Body of pancreas (tissue), 4 donors: ENCODE data around the gene CDC5L. TPM values are rescaled to one million over a fixed set of nuclear protein-coding genes. Genes with fewer than 3 reads are reported as not detected.

Source experiments
- ATAC-seq: fragments of 150-250 bp; one replicate; pipeline ENCODE4 v1.9.1; 2016
- DNase-seq, 4 donors: peaks; one replicate each; pipeline ENCODE4 v3.0.0-alpha.2; 2019
- H3K27ac ChIP-seq, 4 donors: fragments of 200-600 bp; sonication (generic); 1 replicate in 3 of 4; 2 replicates in 1 of 4; pipeline versions ENCODE4 v1.5.1 to v1.6.1; 2016 to 2019; ENCODE audit warnings: mild to moderate bottlenecking in 1 of 4, mixed read lengths in 1 of 4, moderate library complexity in 1 of 4
- H3K27me3 ChIP-seq, 2 donors: fragments of 200-600 bp; sonication (generic); one replicate each; pipeline ENCODE4 v1.6.0; 2016; ENCODE audit warnings: mild to moderate bottlenecking in 1 of 2
- H3K36me3 ChIP-seq, 2 donors: fragments of 200-600 bp; sonication (generic); replicated peaks in 1 of 2; 2 replicates each; pipeline ENCODE4 v1.5.1; 2016; ENCODE audit warnings: low read depth in 2 of 2; ENCODE audit not compliant: insufficient read depth in 1 of 2
- H3K4me1 ChIP-seq: fragments of 200-600 bp; sonication (generic); one replicate; pipeline ENCODE4 v1.6.0; 2016
- H3K4me3 ChIP-seq, 2 donors: fragments of 200-600 bp; sonication (generic); 1 replicate in 1 of 2; 2 replicates in 1 of 2; pipeline ENCODE4 v1.5.1; 2016 to 2019
- H3K9me3 ChIP-seq, 3 donors: fragments of 200-600 bp; sonication (generic); 1 replicate in 2 of 3; 2 replicates in 1 of 3; pipeline ENCODE4 v1.5.1; 2016
- CTCF ChIP-seq, 7 experiments: fragments of 450-650 bp in 4 of 7; fragments of 200-600 bp in 3 of 7; sonication (generic) in 3 of 7; IDR thresholded peaks; one replicate each; pipeline ENCODE4 v1.5.1; 2016 to 2019; ENCODE audit warnings: antibody characterized with exemption in 7 of 7
- POLR2A ChIP-seq, 3 donors: fragments of 450-650 bp; IDR thresholded peaks; one replicate each; pipeline ENCODE4 v1.6.1; 2016; ENCODE audit warnings: antibody characterized with exemption in 3 of 3, mild to moderate bottlenecking in 2 of 3
- WGBS, 2 donors: methylation state at CpG; one replicate each; pipeline ENCODE4 v1.1.5; 2017; 5-methylcytosine and 5-hydroxymethylcytosine counted together
- intact Hi-C: fragments of 100-400 bp; cut with DNase I; formaldehyde crosslinking; loops from one replicate; pipeline ENCODE4 v1.15.1; 2023
- total RNA-seq, 2 donors: library from RNA; depleted of rRNA; stranded (reverse); fragments of >200 nt; gene quantifications; one replicate each; pipeline ENCODE4 v1.1.0, GENCODE V29; 2016

Gene CDC5L
- total RNA-seq, 2 donors from 2014 or later, result 10.2 to 11.2 TPM

- Histone ChIP-seq H3K27ac (no peak overlapping the region), H3K9me3 (no peaks in the 10 kb centered on the region), H3K4me1 (peaks cover 4% of the 10 kb centered on the region), H3K36me3 (peaks cover 18 to 43% of the 10 kb centered on the region in 2 donors), H3K4me3 (no peak overlapping the region), H3K27me3 (no peaks in the 10 kb centered on the region)
- TF ChIP-seq POLR2A (IDR thresholded peaks at IDR 0.05) (no peak), CTCF (IDR thresholded peaks at IDR 0.05) (no peak)
- intact Hi-C loops, result no loop called here
- WGBS, 2 donors, result 79 to 82% methylated on average over 7 of the region's 7 CpGs
- DNase-seq (no peak), ATAC-seq (no peak)
Measured at GRCh38 chr6:44409207-44409794, 21.8 kb downstream of the CDC5L start.

GRCh38 chr6:44410363-44410762 is 22.9 kb downstream of the CDC5L start:
- Histone ChIP-seq H3K4me1 (peaks cover 5% of the 10 kb centered on the region), H3K27me3 (no peaks in the 10 kb centered on the region), H3K27ac (no peak overlapping the region), H3K4me3 (no peak overlapping the region), H3K36me3 (peaks cover 18 to 35% of the 10 kb centered on the region in 2 donors), H3K9me3 (no peaks in the 10 kb centered on the region)
- WGBS, 2 donors, result 88 to 90% methylated on average over 1 of the region's 1 CpG
- DNase-seq (no peak), ATAC-seq (no peak)
- intact Hi-C loops, result no loop called here
- no peak for TF ChIP-seq POLR2A (IDR thresholded peaks at IDR 0.05)
- no peak for TF ChIP-seq CTCF (IDR thresholded peaks at IDR 0.05)

GRCh38 chr6:44411141-44411540 is 23.6 kb downstream of the CDC5L start:
- intact Hi-C loops, result no loop called here

GRCh38 chr6:44415449-44415848 is 27.9 kb downstream of the CDC5L start:
- ATAC-seq, result peak; percentile 27
- Histone ChIP-seq H3K27ac (peak overlapping the region in 1 of 4 donors; percentile 55), H3K4me1 (peaks cover 17% of the 10 kb centered on the region), H3K9me3 (no peaks in the 10 kb centered on the region), H3K4me3 (no peak overlapping the region), H3K36me3 (peaks cover 3 to 12% of the 10 kb centered on the region in 2 donors), H3K27me3 (no peaks in the 10 kb centered on the region)
- WGBS, 2 donors, result 81 to 84% methylated on average over 2 of the region's 2 CpGs
- peak in 1 of 4 donors; percentile 20 for DNase-seq
- TF ChIP-seq POLR2A (IDR thresholded peaks at IDR 0.05) (no peak), CTCF (IDR thresholded peaks at IDR 0.05) (no peak)
- intact Hi-C loops, result no loop called here

More at GRCh38 chr6:44411141-44411540, 23.6 kb downstream of the CDC5L start:
- ATAC-seq (no peak), DNase-seq (no peak)
- no peak overlapping the region for H3K4me3 ChIP-seq
- no peaks in the 10 kb centered on the region for H3K27me3 ChIP-seq
- H3K4me1 ChIP-seq, result peaks cover 13% of the 10 kb centered on the region
- no peak overlapping the region for H3K27ac ChIP-seq
- no peak for TF ChIP-seq CTCF (IDR thresholded peaks at IDR 0.05)
- no peak for TF ChIP-seq POLR2A (IDR thresholded peaks at IDR 0.05)
- H3K9me3 ChIP-seq, result no peaks in the 10 kb centered on the region
- WGBS, 2 donors, result 86 to 94% methylated on average over 1 of the region's 1 CpG
- peaks cover 14 to 29% of the 10 kb centered on the region in 2 donors for H3K36me3 ChIP-seq
